Left forelimb (tissue), 1 donor: ENCODE measurements around the gene ATRIP.

Source experiments
- DNase-seq: peaks from one replicate; pipeline ENCODE4 v3.0.0-alpha.2; 2018; ENCODE audit warnings: low spot score

The ATRIP gene

GRCh38 chr3:48504051-48504946 lies 57.8 kb downstream of the ATRIP start, which contains the start of gene SHISA5:
Gene SHISA5, minus strand, starts transcription at chr3:48504174. Its CDS starts 80 bp downstream, at chr3:48504094.
- peak; percentile 87 for DNase-seq

DNA sequence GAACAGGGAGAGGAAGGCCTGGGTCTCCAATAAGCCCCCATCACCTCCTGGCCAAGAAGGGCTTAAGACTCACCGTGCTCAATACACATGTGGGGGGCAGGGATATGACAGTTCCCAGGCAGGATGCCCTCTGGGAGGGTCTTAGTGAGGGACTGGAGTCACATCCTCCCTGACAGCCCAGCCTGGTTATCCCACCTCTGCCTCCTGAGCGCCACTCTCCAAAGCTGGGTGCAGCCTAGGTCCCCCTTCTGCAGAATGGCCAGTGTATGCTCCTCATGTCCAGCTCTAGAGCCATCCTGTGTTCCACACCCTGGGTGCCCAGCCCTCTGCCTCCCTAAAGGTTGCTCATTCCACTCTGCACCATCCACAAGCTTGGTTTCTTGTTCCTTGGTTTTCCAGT lies 58.6 kb downstream of the ATRIP start:
- no peak for DNase-seq

DNA sequence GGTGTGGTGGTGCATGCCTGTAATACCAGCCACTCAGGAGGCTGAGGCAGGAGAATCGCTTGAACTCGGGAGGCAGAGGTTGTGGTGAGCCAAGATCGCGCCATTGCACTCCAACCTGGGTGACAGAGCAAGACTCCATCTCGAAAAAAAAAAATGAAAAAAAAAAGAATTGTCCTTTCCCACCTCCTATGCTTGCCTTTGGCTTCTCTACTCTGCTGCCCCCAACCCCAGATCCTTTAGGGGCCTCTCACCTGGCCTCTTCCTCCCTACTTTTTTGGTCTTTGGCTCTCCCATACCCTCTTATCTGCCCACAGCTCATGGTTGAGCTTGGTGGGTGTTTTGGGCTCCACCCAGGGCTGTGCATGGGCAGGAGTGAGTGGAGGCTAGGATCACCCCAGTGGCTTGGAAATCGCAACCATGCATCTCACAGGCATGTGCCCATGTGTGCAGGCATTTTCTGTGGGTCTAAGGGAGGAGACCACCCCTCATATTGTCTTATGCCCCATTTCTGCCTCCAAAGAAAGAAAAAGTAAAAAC lies 59.5 kb downstream of the ATRIP start:
- no peak for DNase-seq

DNA sequence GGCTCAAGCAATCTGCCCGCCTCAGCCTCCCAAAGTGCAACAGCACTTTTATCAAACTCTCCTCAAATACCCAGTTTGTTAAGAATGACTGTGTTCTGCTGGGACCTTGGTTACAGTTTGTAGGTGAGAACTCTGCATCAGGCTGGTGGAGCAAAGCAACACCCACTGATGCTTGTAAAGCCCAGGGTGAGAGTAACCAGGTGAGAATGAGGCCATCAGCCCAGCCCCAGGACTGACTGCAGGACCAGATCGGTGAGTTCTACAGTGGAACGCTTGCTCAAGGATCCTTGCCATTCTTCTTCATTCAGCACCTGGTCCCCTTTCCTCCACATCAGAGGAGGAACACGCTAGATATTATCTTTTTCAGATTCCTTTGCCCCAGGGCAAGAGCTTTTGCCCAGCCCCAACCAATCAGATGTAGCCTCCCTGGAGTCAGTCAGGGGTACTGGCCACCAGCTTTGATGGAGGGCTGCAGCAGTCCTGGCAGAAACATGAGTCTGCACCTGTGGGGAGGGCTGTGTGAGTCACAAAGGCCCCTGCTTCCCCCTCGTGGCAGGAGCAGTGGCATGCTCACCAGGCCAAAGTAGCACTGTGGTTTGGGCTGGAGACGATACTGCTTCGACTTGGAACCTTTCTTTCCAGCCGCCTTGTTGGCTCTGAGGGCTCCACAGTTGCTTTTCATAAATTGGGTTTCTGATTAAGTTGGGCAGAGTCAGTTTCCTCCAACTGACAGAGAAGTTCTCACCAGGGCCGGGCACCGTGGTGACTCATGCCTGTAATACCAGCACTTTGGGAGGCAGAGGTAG lies 60.9 kb downstream of the ATRIP start:
- DNase-seq: no peak

- DNase-seq: no peak
Observed at GRCh38 chr3:48511551-48511950, 65.0 kb downstream of the ATRIP start.

DNA sequence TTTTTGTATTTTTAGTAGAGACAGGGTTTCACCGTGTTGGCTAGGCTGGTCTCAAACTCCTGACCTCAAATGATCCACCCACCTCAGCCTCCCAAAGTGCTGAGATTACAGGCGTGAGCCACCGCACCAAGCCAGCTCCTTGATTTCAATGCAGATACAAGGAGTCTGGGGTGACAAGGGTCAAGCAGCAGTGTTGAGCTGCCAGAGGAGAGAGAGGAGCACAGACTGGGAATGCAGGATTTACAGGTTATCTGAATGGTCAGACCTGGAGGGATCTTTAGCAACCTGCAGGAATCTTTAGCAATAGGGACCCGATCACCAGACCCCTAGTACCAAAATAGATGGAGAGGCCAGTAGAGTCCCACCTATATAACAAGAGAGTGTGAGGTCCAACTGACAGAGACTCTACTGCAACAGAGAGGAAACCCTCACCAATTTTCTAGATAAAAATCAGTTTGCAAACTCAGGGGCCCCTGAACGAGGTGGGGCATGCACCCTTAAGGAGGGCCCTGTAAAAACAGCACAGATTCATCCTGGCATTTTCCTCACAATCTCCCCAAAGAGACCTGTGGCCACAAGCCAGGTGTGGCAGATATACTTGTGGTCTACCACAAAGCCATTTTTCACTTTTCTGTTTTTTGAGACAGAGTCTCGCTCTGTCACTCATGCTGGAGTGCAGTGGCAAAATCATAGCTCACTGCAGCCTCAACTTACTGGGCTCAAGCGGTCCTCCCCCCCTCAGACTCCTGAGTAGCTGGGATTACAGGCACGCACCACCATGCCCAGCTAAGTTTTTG lies 68.1 kb downstream of the ATRIP start:
- DNase-seq: no peak
